ENCODE measurements around the gene POLR1E.
"Not testable (repeated sequence)": the region's sequence is repeated elsewhere in the genome, so short reads cannot be mapped to it uniquely, and the experiment has no call there.

Gene POLR1E

GRCh38 chr9:37464426-37465248 lies 21.1 kb upstream of the POLR1E start:
- Histone ChIP-seq H3K4me3 (peak overlapping the region; percentile 97), H3K27ac (peak overlapping the region; percentile 99 to 100)
- TF ChIP-seq CTCF (IDR thresholded peaks at IDR 0.05) = no peak
- peak; percentile 91 for DNase-seq (ENCODE audit: low spot score)

- Histone ChIP-seq H3K4me3 (peak within 1 kb of the TSS; percentile 97), H3K27ac (peak within 1 kb of the TSS; percentile 99 to 100)
- DNase-seq (ENCODE audit: low spot score) = peak; percentile 100
- no peak for TF ChIP-seq CTCF (IDR thresholded peaks at IDR 0.05)
These were observed 20.3 kb upstream of the POLR1E start, which contains the start of gene ZBTB5 for GRCh38 chr9:37465249-37466036. TSS of gene ZBTB5 (minus strand) at chr9:37465450. CDS start at chr9:37442551, 22,899 bp downstream.

- Histone ChIP-seq H3K27ac (peak overlapping the region; percentile 99 to 100), H3K4me3 (peak overlapping the region; percentile 97)
- no peak for TF ChIP-seq CTCF (IDR thresholded peaks at IDR 0.05)
- DNase-seq (ENCODE audit: low spot score) = peak; percentile 89
These were observed 19.6 kb upstream of the POLR1E start for GRCh38 chr9:37466037-37466709.

GRCh38 chr9:37467530-37467929 lies 18.2 kb upstream of the POLR1E start:
- H3K4me3 ChIP-seq; H3K27ac ChIP-seq; DNase-seq (ENCODE audit: low spot score): not testable (repeated sequence)

GRCh38 chr9:37468620-37469019 lies 17.1 kb upstream of the POLR1E start:
- H3K27ac ChIP-seq = no peak overlapping the region
- TF ChIP-seq CTCF (IDR thresholded peaks at IDR 0.05) = no peak

GRCh38 chr9:37471942-37472684 lies 13.6 kb upstream of the POLR1E start:
- TF ChIP-seq CTCF (IDR thresholded peaks at IDR 0.05) = no peak
- no peak for DNase-seq (ENCODE audit: low spot score)
- Histone ChIP-seq H3K4me3 (peak overlapping the region; percentile 50), H3K27ac (peak overlapping the region; percentile 47 to 81)

More at GRCh38 chr9:37468620-37469019, 17.1 kb upstream of the POLR1E start:
- DNase-seq (ENCODE audit: low spot score) = no peak
- H3K4me3 ChIP-seq = no peak overlapping the region

- H3K4me3 ChIP-seq; DNase-seq (ENCODE audit: low spot score); H3K27ac ChIP-seq: not testable (repeated sequence)
These were observed 11.8 kb upstream of the POLR1E start for GRCh38 chr9:37473982-37474381.
